Measurements from ENCODE around the gene LBR. TPM values are rescaled to one million over a fixed set of nuclear protein-coding genes. Genes with fewer than 3 reads are reported as not detected.

LBR gene
- total RNA-seq, 1 donor from 2014 or later = 37.1 TPM

- no peaks in the 10 kb centered on the region for H3K27me3 ChIP-seq (ENCODE audit: control insufficient read depth, insufficient read depth, low read length)
- no peak for TF ChIP-seq CTCF (IDR thresholded peaks at IDR 0.05; ENCODE audit: insufficient read depth, low read length, poor library complexity, severe bottlenecking)
- H3K4me3 ChIP-seq (ENCODE audit: low read depth, low read length) = no peak overlapping the region
- no peak for DNase-seq (ENCODE audit: low read depth)
- no peaks in the 10 kb centered on the region for H3K36me3 ChIP-seq (ENCODE audit: control insufficient read depth, insufficient read depth, low read length)
Measured at GRCh38 chr1:225361176-225361575, 66.7 kb downstream of the LBR start.

GRCh38 chr1:225360119-225360518 lies 67.7 kb downstream of the LBR start:
- Histone ChIP-seq H3K36me3 (ENCODE audit: control insufficient read depth, insufficient read depth, low read length) (no peaks in the 10 kb centered on the region), H3K27me3 (ENCODE audit: control insufficient read depth, insufficient read depth, low read length) (no peaks in the 10 kb centered on the region), H3K4me3 (ENCODE audit: low read depth, low read length) (no peak overlapping the region)
- no peak for TF ChIP-seq CTCF (IDR thresholded peaks at IDR 0.05; ENCODE audit: insufficient read depth, low read length, poor library complexity, severe bottlenecking)
- no peak for DNase-seq (ENCODE audit: low read depth)

GRCh38 chr1:225355863-225356262 lies 72.0 kb downstream of the LBR start:
- TF ChIP-seq CTCF (IDR thresholded peaks at IDR 0.05; ENCODE audit: insufficient read depth, low read length, poor library complexity, severe bottlenecking) = no peak
- DNase-seq (ENCODE audit: low read depth) = no peak
- Histone ChIP-seq H3K27me3 (ENCODE audit: control insufficient read depth, insufficient read depth, low read length) (no peaks in the 10 kb centered on the region), H3K4me3 (ENCODE audit: low read depth, low read length) (no peak overlapping the region), H3K36me3 (ENCODE audit: control insufficient read depth, insufficient read depth, low read length) (no peaks in the 10 kb centered on the region)

- TF ChIP-seq CTCF (IDR thresholded peaks at IDR 0.05; ENCODE audit: insufficient read depth, low read length, poor library complexity, severe bottlenecking) = no peak
- no peaks in the 10 kb centered on the region for H3K36me3 ChIP-seq (ENCODE audit: control insufficient read depth, insufficient read depth, low read length)
Measured at GRCh38 chr1:225354906-225355305, 72.9 kb downstream of the LBR start.

More at GRCh38 chr1:225354906-225355305, 72.9 kb downstream of the LBR start:
- Histone ChIP-seq H3K27me3 (ENCODE audit: control insufficient read depth, insufficient read depth, low read length) (no peaks in the 10 kb centered on the region), H3K4me3 (ENCODE audit: low read depth, low read length) (no peak overlapping the region)
- DNase-seq (ENCODE audit: low read depth) = no peak

Other genes with a start within 250 kb of the LBR start
- gene ENAH, start 225.1 kb upstream of the LBR start, total RNA-seq = 70.3 and 95.8 TPM in 2 replicates